GM23338 (cell line): ENCODE data around the gene RPL3. TPM values are rescaled to one million over a fixed set of nuclear protein-coding genes. Genes with fewer than 3 reads are reported as not detected.

Experiments
- ATAC-seq: fragments of 200-7000 bp; cut with Tn5 transposase; 3 replicates; pipeline ENCODE4 v1.9.1; 2020
- DNase-seq: peaks from one replicate; pipeline ENCODE4 v3.0.0-alpha.2; 2015; ENCODE audit warnings: low spot score
- H2AFZ ChIP-seq: fragments of 200-600 bp; sonication (generic); 2 replicates; pipeline ENCODE4 v1.8.0; 2016; ENCODE audit warnings: antibody characterized with exemption, mild to moderate bottlenecking, moderate library complexity
- H3F3A ChIP-seq: fragments of 200-600 bp; sonication (generic); replicated peaks from 2 replicates; pipeline ENCODE4 v1.8.0; 2017; ENCODE audit warnings: antibody characterized with exemption, mixed run types, low read depth
- H3K27ac ChIP-seq: fragments of 200-600 bp; sonication (generic); 2 replicates; pipeline ENCODE4 v1.6.1; 2016; ENCODE audit warnings: low read depth
- H3K27me3 ChIP-seq: fragments of 200-600 bp; sonication (generic); 2 replicates; pipeline ENCODE4 v1.8.0; 2016; ENCODE audit warnings: mild to moderate bottlenecking, mixed run types, moderate library complexity; ENCODE audit not compliant: insufficient read depth
- H3K36me3 ChIP-seq: fragments of 200-600 bp; sonication (generic); 2 replicates; pipeline ENCODE4 v1.8.0; 2016; ENCODE audit warnings: mild to moderate bottlenecking; ENCODE audit not compliant: insufficient read depth
- H3K4me1 ChIP-seq: fragments of 200-600 bp; sonication (generic); 2 replicates; pipeline ENCODE4 v1.8.0; 2016; ENCODE audit warnings: mild to moderate bottlenecking, moderate library complexity; ENCODE audit not compliant: insufficient read depth
- H3K4me2 ChIP-seq: fragments of 200-600 bp; sonication (generic); 2 replicates; pipeline ENCODE4 v1.7.1; 2017; ENCODE audit warnings: mixed run types
- H3K4me3 ChIP-seq: fragments of 200-600 bp; sonication (generic); 2 replicates; pipeline ENCODE4 v1.6.1; 2016; ENCODE audit warnings: mixed run types
- H3K79me2 ChIP-seq: fragments of 200-600 bp; sonication (generic); replicated peaks from 2 replicates; pipeline ENCODE4 v1.8.0; 2017; ENCODE audit warnings: mild to moderate bottlenecking; ENCODE audit not compliant: insufficient read depth
- H3K9me2 ChIP-seq: fragments of 200-600 bp; sonication (generic); 2 replicates; pipeline ENCODE4 v1.8.0; 2017; ENCODE audit not compliant: insufficient read depth
- H4K20me1 ChIP-seq: fragments of 200-600 bp; sonication (generic); replicated peaks from 2 replicates; pipeline ENCODE4 v1.8.0; 2017; ENCODE audit warnings: mild to moderate bottlenecking; ENCODE audit not compliant: insufficient read depth
- H3K27ac Mint-ChIP-seq: 2 replicates; pipeline ENCODE4 v1.8.0; 2020; ENCODE audit warnings: inconsistent platforms, mild to moderate bottlenecking, moderate library complexity, mixed read lengths
- H3K27me3 Mint-ChIP-seq: 3 replicates; pipeline ENCODE4 v1.8.0; 2022; ENCODE audit warnings: low read depth, mild to moderate bottlenecking, moderate library complexity, mixed read lengths, inconsistent platforms; ENCODE audit not compliant: insufficient read depth, poor library complexity
- H3K36me3 Mint-ChIP-seq: 3 replicates; pipeline ENCODE4 v1.8.0; 2021; ENCODE audit warnings: low read depth, mild to moderate bottlenecking, inconsistent platforms, moderate library complexity, mixed read lengths
- H3K4me1 Mint-ChIP-seq: 3 replicates; pipeline ENCODE4 v1.8.0; 2020; ENCODE audit warnings: mild to moderate bottlenecking, inconsistent platforms, mixed read lengths
- H3K4me3 Mint-ChIP-seq: 3 replicates; pipeline ENCODE4 v1.8.0; 2021; ENCODE audit warnings: moderate library complexity, mild to moderate bottlenecking, inconsistent platforms, mixed read lengths
- H3K9me3 Mint-ChIP-seq: 3 replicates; pipeline ENCODE4 v1.8.0; 2020; ENCODE audit warnings: moderate library complexity, mild to moderate bottlenecking, inconsistent platforms, mixed read lengths
- CTCF ChIP-seq, 2 experiments: fragments of 200-600 bp in 1 of 2; sonication (generic) in 1 of 2; conservative IDR thresholded peaks; 2 replicates each; pipeline versions ENCODE4 v1.5.1 to v1.6.1; 2016 to 2017; ENCODE audit warnings: antibody characterized with exemption in 2 of 2, low read depth in 2 of 2, mild to moderate bottlenecking in 2 of 2, moderate library complexity in 1 of 2
- EZH2phosphoT487 ChIP-seq: fragments of 200-600 bp; sonication (generic); IDR thresholded peaks from one replicate; pipeline ENCODE4 v1.8.1; 2018; ENCODE audit warnings: antibody characterized with exemption; ENCODE audit not compliant: unreplicated experiment
- JUNB ChIP-seq: IDR thresholded peaks from one replicate; pipeline ENCODE4 v1.6.1; 2016; ENCODE audit warnings: antibody characterized with exemption; ENCODE audit not compliant: unreplicated experiment
- NANOG ChIP-seq: IDR thresholded peaks from 2 replicates; pipeline ENCODE4 v1.6.1; 2016; ENCODE audit warnings: antibody characterized with exemption, borderline replicate concordance
- POLR2AphosphoS5 ChIP-seq: IDR thresholded peaks from 2 replicates; pipeline ENCODE4 v1.6.1; 2016; ENCODE audit warnings: antibody characterized with exemption, low read depth
- REST ChIP-seq: IDR thresholded peaks from one replicate; pipeline ENCODE4 v1.6.1; 2018; ENCODE audit warnings: antibody characterized with exemption; ENCODE audit not compliant: unreplicated experiment
- STAT1 ChIP-seq: IDR thresholded peaks from one replicate; pipeline ENCODE4 v1.6.1; 2016; ENCODE audit warnings: antibody characterized with exemption; ENCODE audit not compliant: unreplicated experiment
- ZNF114 ChIP-seq: fragments of 250-450 bp; sonication (Bioruptor Pico); IDR thresholded peaks from 2 replicates; pipeline ENCODE4 v1.5.0; 2020; ENCODE audit warnings: mild to moderate bottlenecking, moderate library complexity
- ZNF462 ChIP-seq: fragments of 250-450 bp; sonication (Bioruptor Pico); IDR thresholded peaks from 2 replicates; pipeline ENCODE4 v1.5.0; 2020; ENCODE audit warnings: mild to moderate bottlenecking, moderate library complexity
- polyA plus RNA-seq: library from polyadenylated mRNA; unstranded; fragments of >200 nt; fragmentation: Nextera tagmentation; extraction: Ambion mirVana; gene quantifications from 2 replicates; pipeline ENCODE4 v1.2.1, GENCODE V29; 2016
- total RNA-seq: library from RNA; depleted of rRNA; stranded (reverse); fragments of >200 nt; shearing (Covaris generic); gene quantifications from 2 replicates; pipeline ENCODE4 v1.2.3, GENCODE V29; 2014

Gene RPL3
- total and polyA plus RNA-seq, 2 experiments from 2014 or later: 1,983 to 3,244 TPM

- TF ChIP-seq REST: no peak
These were observed 39.2 kb downstream of the RPL3 start (continued) for GRCh38 chr22:39280250-39280649.

GRCh38 chr22:39279170-39279850 is 40.1 kb downstream of the RPL3 start:
- peak overlapping the region; percentile 20; the same call in 1 of the 2 replicates for H2AFZ ChIP-seq
- H3F3A ChIP-seq: no peaks in the 10 kb centered on the region
- H3K4me1 ChIP-seq: peaks cover 24% of the 10 kb centered on the region; the same call in 1 of the 2 replicates
- peaks cover 26% of the 10 kb centered on the region for H3K4me1 Mint-ChIP-seq
- ATAC-seq (peak; percentile 37), DNase-seq (peak; percentile 45)
- H3K27me3 ChIP-seq: no peaks in the 10 kb centered on the region
- no peak overlapping the region for H3K4me3 ChIP-seq
- H4K20me1 ChIP-seq: no peaks in the 10 kb centered on the region
- peaks cover 15% of the 10 kb centered on the region for H3K9me3 Mint-ChIP-seq
- H3K27ac ChIP-seq: 0 out of 2 replicates have a peak overlapping the region, but pooled peaks have one; percentile 18
- peaks cover 6% of the 10 kb centered on the region; the same call in 1 of the 3 replicates for H3K36me3 Mint-ChIP-seq
- peak overlapping the region; percentile 29; the same call in 1 of the 2 replicates for H3K4me2 ChIP-seq
- H3K9me2 ChIP-seq: no peaks in the 10 kb centered on the region
- no peak overlapping the region for H3K4me3 Mint-ChIP-seq
- H3K79me2 ChIP-seq: no peaks in the 10 kb centered on the region
- H3K27me3 Mint-ChIP-seq: peaks cover 11% of the 10 kb centered on the region
- H3K27ac Mint-ChIP-seq: no peak overlapping the region
- TF ChIP-seq EZH2phosphoT487 (no peak), JUNB (no peak), STAT1 (no peak), CTCF (conservative IDR thresholded peaks at IDR 0.05; ENCODE audit: low read depth in 2 of 2) (no peak), ZNF462 (CRISPR knock-in tag) (no peak), NANOG (no peak), POLR2AphosphoS5 (no peak), ZNF114 (CRISPR knock-in tag) (no peak)
- H3K36me3 ChIP-seq: peaks cover 3% of the 10 kb centered on the region; the same call in 1 of the 2 replicates
